WTC11 (cell line): Measurements from ENCODE around the gene OR8B4.

Experiments used
- ESRRA ChIP-seq: sonication (generic); formaldehyde crosslinking; IDR thresholded peaks from 2 replicates; pipeline ENCODE4 v1.8.1; 2022; ENCODE audit warnings: mild to moderate bottlenecking, missing genetic modification reagents, borderline replicate concordance
- MXD4 ChIP-seq: fragments of 250-450 bp; sonication (Bioruptor Pico); IDR thresholded peaks from 2 replicates; pipeline ENCODE4 v1.8.0; 2021; ENCODE audit warnings: mild to moderate bottlenecking, moderate library complexity, borderline replicate concordance
- NFE2L1 ChIP-seq: sonication (generic); formaldehyde crosslinking; IDR thresholded peaks from 2 replicates; pipeline ENCODE4 v1.8.1; 2023; ENCODE audit warnings: missing genetic modification reagents
- OVOL2 ChIP-seq: fragments of 250-450 bp; sonication (Bioruptor Pico); IDR thresholded peaks from 2 replicates; pipeline ENCODE4 v1.9.0; 2021; ENCODE audit warnings: mild to moderate bottlenecking, borderline replicate concordance
- SMAD4 ChIP-seq: sonication (generic); formaldehyde crosslinking; IDR thresholded peaks from 2 replicates; pipeline ENCODE4 v1.8.0; 2022; ENCODE audit warnings: mild to moderate bottlenecking, missing genetic modification reagents
- TEAD4 ChIP-seq: sonication (generic); formaldehyde crosslinking; IDR thresholded peaks from 2 replicates; pipeline ENCODE4 v1.8.0; 2022; ENCODE audit warnings: mild to moderate bottlenecking, missing genetic modification reagents
- ZNF317 ChIP-seq: sonication (generic); formaldehyde crosslinking; IDR thresholded peaks from 2 replicates; pipeline ENCODE4 v1.8.1; 2023; ENCODE audit warnings: low read depth, mild to moderate bottlenecking, moderate library complexity, missing genetic modification reagents, borderline replicate concordance
- TF ChIP-seq, protein P1 (sequence below): sonication (generic); formaldehyde crosslinking; IDR thresholded peaks from 2 replicates; pipeline ENCODE4 v1.8.0; 2022; ENCODE audit warnings: mild to moderate bottlenecking, missing genetic modification reagents
- TF ChIP-seq, protein P2 (sequence below): fragments of 200-600 bp; IDR thresholded peaks from 2 replicates; pipeline ENCODE4 v1.8.0; 2022; ENCODE audit warnings: antibody characterized with exemption
- TF ChIP-seq, protein P3 (sequence below): sonication (generic); formaldehyde crosslinking; IDR thresholded peaks from 2 replicates; pipeline ENCODE4 v1.8.0; 2022; ENCODE audit warnings: mild to moderate bottlenecking, missing genetic modification reagents
- TF ChIP-seq, protein P4 (sequence below): sonication (generic); formaldehyde crosslinking; IDR thresholded peaks from 2 replicates; pipeline ENCODE4 v1.8.1; 2022; ENCODE audit warnings: low read depth, mild to moderate bottlenecking, moderate library complexity, missing genetic modification reagents, borderline replicate concordance
- TF ChIP-seq, protein P5 (sequence below): sonication (generic); formaldehyde crosslinking; IDR thresholded peaks from 2 replicates; pipeline ENCODE4 v1.8.1; 2023; ENCODE audit warnings: mild to moderate bottlenecking, moderate library complexity, missing genetic modification reagents

DNA sequence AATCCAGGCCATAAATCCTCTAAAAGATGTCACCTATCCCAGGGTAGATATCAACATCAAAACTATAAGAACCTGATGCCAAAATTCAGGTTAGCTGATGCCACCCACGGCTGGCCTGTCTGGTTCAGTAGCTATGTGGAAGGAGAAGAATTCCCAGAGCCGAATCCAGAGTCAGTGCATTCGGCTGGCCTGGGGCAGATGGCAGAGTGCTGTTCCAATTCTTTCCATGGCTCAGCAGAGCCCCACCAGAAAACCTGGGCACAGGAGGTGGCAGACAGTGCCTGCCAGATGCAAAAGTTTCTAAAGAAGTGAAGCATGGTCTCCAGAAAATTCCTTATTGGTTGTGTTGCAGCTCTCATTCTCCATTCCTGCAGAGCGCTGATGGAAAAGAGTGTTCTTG is 40.7 kb upstream of the OR8B4 start:
- TF ChIP-seq, protein P1, sequence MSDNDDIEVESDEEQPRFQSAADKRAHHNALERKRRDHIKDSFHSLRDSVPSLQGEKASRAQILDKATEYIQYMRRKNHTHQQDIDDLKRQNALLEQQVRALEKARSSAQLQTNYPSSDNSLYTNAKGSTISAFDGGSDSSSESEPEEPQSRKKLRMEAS (CRISPR knock-in tag) = no peak
- TF ChIP-seq ZNF317 (CRISPR knock-in tag) = no peak
- TF ChIP-seq, protein P2, sequence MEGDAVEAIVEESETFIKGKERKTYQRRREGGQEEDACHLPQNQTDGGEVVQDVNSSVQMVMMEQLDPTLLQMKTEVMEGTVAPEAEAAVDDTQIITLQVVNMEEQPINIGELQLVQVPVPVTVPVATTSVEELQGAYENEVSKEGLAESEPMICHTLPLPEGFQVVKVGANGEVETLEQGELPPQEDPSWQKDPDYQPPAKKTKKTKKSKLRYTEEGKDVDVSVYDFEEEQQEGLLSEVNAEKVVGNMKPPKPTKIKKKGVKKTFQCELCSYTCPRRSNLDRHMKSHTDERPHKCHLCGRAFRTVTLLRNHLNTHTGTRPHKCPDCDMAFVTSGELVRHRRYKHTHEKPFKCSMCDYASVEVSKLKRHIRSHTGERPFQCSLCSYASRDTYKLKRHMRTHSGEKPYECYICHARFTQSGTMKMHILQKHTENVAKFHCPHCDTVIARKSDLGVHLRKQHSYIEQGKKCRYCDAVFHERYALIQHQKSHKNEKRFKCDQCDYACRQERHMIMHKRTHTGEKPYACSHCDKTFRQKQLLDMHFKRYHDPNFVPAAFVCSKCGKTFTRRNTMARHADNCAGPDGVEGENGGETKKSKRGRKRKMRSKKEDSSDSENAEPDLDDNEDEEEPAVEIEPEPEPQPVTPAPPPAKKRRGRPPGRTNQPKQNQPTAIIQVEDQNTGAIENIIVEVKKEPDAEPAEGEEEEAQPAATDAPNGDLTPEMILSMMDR = no peak
- no peak for TF ChIP-seq OVOL2 (CRISPR knock-in tag)
- TF ChIP-seq, protein P3, sequence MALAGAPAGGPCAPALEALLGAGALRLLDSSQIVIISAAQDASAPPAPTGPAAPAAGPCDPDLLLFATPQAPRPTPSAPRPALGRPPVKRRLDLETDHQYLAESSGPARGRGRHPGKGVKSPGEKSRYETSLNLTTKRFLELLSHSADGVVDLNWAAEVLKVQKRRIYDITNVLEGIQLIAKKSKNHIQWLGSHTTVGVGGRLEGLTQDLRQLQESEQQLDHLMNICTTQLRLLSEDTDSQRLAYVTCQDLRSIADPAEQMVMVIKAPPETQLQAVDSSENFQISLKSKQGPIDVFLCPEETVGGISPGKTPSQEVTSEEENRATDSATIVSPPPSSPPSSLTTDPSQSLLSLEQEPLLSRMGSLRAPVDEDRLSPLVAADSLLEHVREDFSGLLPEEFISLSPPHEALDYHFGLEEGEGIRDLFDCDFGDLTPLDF (CRISPR knock-in tag) = no peak
- no peak for TF ChIP-seq TEAD4 (CRISPR knock-in tag)
- no peak for TF ChIP-seq SMAD4 (CRISPR knock-in tag)
- no peak for TF ChIP-seq ESRRA
- TF ChIP-seq NFE2L1 (CRISPR knock-in tag) = no peak
- TF ChIP-seq MXD4 (CRISPR knock-in tag) = no peak
- TF ChIP-seq, protein P4, sequence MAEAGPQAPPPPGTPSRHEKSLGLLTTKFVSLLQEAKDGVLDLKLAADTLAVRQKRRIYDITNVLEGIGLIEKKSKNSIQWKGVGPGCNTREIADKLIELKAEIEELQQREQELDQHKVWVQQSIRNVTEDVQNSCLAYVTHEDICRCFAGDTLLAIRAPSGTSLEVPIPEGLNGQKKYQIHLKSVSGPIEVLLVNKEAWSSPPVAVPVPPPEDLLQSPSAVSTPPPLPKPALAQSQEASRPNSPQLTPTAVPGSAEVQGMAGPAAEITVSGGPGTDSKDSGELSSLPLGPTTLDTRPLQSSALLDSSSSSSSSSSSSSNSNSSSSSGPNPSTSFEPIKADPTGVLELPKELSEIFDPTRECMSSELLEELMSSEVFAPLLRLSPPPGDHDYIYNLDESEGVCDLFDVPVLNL (CRISPR knock-in tag) = no peak
- TF ChIP-seq, protein P5, sequence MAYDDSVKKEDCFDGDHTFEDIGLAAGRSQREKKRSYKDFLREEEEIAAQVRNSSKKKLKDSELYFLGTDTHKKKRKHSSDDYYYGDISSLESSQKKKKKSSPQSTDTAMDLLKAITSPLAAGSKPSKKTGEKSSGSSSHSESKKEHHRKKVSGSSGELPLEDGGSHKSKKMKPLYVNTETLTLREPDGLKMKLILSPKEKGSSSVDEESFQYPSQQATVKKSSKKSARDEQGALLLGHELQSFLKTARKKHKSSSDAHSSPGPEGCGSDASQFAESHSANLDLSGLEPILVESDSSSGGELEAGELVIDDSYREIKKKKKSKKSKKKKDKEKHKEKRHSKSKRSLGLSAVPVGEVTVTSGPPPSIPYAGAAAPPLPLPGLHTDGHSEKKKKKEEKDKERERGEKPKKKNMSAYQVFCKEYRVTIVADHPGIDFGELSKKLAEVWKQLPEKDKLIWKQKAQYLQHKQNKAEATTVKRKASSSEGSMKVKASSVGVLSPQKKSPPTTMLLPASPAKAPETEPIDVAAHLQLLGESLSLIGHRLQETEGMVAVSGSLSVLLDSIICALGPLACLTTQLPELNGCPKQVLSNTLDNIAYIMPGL (CRISPR knock-in tag) = no peak
